Measurements from ENCODE around the gene EIF3D.

EIF3D gene

GRCh38 chr22:36528795-36529751 is at the start of gene EIF3D:
Gene EIF3D (minus strand): TSS chr22:36529166. CDS start chr22:36526121, 3,045 bp downstream.
- Histone ChIP-seq H3K9me3 (ENCODE audit: control insufficient read depth, low read depth, low read length) (no peaks in the 10 kb centered on the region), H3K9ac (ENCODE audit: low read length) (peak within 1 kb of the TSS; percentile 94), H3K27me3 (ENCODE audit: control insufficient read depth, insufficient read depth, low read length) (no peaks in the 10 kb centered on the region), H3K36me3 (ENCODE audit: control insufficient read depth, low read depth, low read length) (peaks cover 28% of the 10 kb centered on the region), H3K4me1 (ENCODE audit: control insufficient read depth, low read depth, low read length) (peaks cover 8% of the 10 kb centered on the region), H3K4me3 (ENCODE audit: low read length) (peak within 1 kb of the TSS; percentile 94), H3K27ac (ENCODE audit: low read length) (peak within 1 kb of the TSS; percentile 47)

DNA sequence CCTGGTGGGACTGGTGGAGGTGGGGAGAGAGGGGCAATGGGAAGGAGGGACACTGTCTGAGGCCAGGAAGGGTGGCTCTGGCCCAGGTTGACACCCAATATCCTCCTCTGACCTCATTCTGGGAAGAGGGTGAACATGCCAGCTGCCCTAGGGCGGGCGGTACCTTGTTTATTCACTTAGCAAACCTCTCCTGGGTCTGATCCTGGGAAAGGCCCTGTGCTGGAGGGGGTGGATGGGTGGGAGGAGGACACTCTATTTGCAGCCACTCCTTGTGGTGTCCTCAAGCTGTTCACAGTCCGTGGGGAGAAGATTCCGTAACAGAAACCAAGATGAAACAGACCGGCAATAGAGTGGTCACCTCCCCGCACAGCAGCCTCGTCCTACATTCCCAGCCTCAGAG is 49.7 kb upstream of the EIF3D start:
- no peak overlapping the region for H3K27ac ChIP-seq (ENCODE audit: low read length)
- no peak overlapping the region for H3K4me3 ChIP-seq (ENCODE audit: low read length)
- no peaks in the 10 kb centered on the region for H3K9me3 ChIP-seq (ENCODE audit: control insufficient read depth, low read depth, low read length)
- no peaks in the 10 kb centered on the region for H3K27me3 ChIP-seq (ENCODE audit: control insufficient read depth, insufficient read depth, low read length)
- H3K4me1 ChIP-seq (ENCODE audit: control insufficient read depth, low read depth, low read length) = no peaks in the 10 kb centered on the region
- no peaks in the 10 kb centered on the region for H3K36me3 ChIP-seq (ENCODE audit: control insufficient read depth, low read depth, low read length)
- no peak overlapping the region for H3K9ac ChIP-seq (ENCODE audit: low read length)

DNA sequence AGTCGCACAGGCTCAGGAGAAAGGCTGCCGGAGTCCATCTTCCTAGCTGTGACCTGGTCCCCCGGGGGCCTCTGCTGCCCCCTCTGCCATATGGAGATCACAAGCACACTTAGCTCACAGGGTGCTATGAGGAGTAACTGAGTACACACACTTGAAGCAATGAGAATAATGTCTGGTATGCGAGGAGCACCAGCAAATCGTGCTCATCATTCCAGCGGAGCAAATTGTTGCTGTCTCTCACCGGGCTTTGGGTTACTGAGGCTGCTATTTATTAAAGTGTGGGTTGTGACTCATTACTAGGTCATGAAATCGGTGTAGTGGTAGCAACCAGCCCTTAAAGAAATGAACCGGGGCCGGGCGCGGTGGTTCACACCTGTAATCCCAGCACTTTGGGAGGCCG is 48.1 kb upstream of the EIF3D start:
- no peak overlapping the region for H3K9ac ChIP-seq (ENCODE audit: low read length)
- H3K4me3 ChIP-seq (ENCODE audit: low read length) = no peak overlapping the region
- no peaks in the 10 kb centered on the region for H3K4me1 ChIP-seq (ENCODE audit: control insufficient read depth, low read depth, low read length)
- H3K9me3 ChIP-seq (ENCODE audit: control insufficient read depth, low read depth, low read length) = no peaks in the 10 kb centered on the region
- no peaks in the 10 kb centered on the region for H3K27me3 ChIP-seq (ENCODE audit: control insufficient read depth, insufficient read depth, low read length)
- no peak overlapping the region for H3K27ac ChIP-seq (ENCODE audit: low read length)
- no peaks in the 10 kb centered on the region for H3K36me3 ChIP-seq (ENCODE audit: control insufficient read depth, low read depth, low read length)

GRCh38 chr22:36574728-36575127 is 45.8 kb upstream of the EIF3D start:
- no peaks in the 10 kb centered on the region for H3K4me1 ChIP-seq (ENCODE audit: control insufficient read depth, low read depth, low read length)

GRCh38 chr22:36573815-36574363 is 44.9 kb upstream of the EIF3D start:
- Histone ChIP-seq H3K27me3 (ENCODE audit: control insufficient read depth, insufficient read depth, low read length) (no peaks in the 10 kb centered on the region), H3K9ac (ENCODE audit: low read length) (no peak overlapping the region), H3K36me3 (ENCODE audit: control insufficient read depth, low read depth, low read length) (no peaks in the 10 kb centered on the region), H3K4me1 (ENCODE audit: control insufficient read depth, low read depth, low read length) (no peaks in the 10 kb centered on the region), H3K27ac (ENCODE audit: low read length) (no peak overlapping the region), H3K4me3 (ENCODE audit: low read length) (no peak overlapping the region), H3K9me3 (ENCODE audit: control insufficient read depth, low read depth, low read length) (no peaks in the 10 kb centered on the region)

More at GRCh38 chr22:36574728-36575127, 45.8 kb upstream of the EIF3D start:
- Histone ChIP-seq H3K9me3 (ENCODE audit: control insufficient read depth, low read depth, low read length) (no peaks in the 10 kb centered on the region), H3K9ac (ENCODE audit: low read length) (no peak overlapping the region), H3K4me3 (ENCODE audit: low read length) (no peak overlapping the region), H3K27me3 (ENCODE audit: control insufficient read depth, insufficient read depth, low read length) (no peaks in the 10 kb centered on the region), H3K36me3 (ENCODE audit: control insufficient read depth, low read depth, low read length) (no peaks in the 10 kb centered on the region), H3K27ac (ENCODE audit: low read length) (no peak overlapping the region)

- H3K36me3 ChIP-seq (ENCODE audit: control insufficient read depth, low read depth, low read length) = no peaks in the 10 kb centered on the region
- no peak overlapping the region for H3K9ac ChIP-seq (ENCODE audit: low read length)
- H3K9me3 ChIP-seq (ENCODE audit: control insufficient read depth, low read depth, low read length) = no peaks in the 10 kb centered on the region
- no peaks in the 10 kb centered on the region for H3K27me3 ChIP-seq (ENCODE audit: control insufficient read depth, insufficient read depth, low read length)
- no peaks in the 10 kb centered on the region for H3K4me1 ChIP-seq (ENCODE audit: control insufficient read depth, low read depth, low read length)
- H3K4me3 ChIP-seq (ENCODE audit: low read length) = no peak overlapping the region
- no peak overlapping the region for H3K27ac ChIP-seq (ENCODE audit: low read length)
Observed at GRCh38 chr22:36571991-36572390, 43.0 kb upstream of the EIF3D start.

DNA sequence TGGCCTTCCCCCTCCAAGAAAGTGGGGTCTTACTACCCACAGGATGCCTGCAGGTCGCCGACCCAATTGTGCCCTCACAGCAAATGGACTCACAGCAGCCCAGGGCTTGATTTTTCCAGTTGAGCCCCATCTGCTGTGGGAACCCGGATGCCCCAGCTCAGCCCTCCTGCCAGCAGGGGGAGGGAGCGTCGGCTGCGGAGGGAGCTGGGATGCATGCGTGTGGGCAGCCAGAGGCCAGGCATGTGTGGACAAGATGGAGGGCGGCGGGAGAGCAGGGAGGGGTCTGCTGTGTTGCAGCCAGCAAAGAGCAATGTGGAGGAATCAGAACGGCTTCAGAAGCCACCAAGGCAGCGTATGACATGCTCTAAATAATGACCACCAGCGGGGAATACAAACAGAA is 41.0 kb upstream of the EIF3D start:
- H3K36me3 ChIP-seq (ENCODE audit: control insufficient read depth, low read depth, low read length) = no peaks in the 10 kb centered on the region
- no peaks in the 10 kb centered on the region for H3K4me1 ChIP-seq (ENCODE audit: control insufficient read depth, low read depth, low read length)
- H3K9me3 ChIP-seq (ENCODE audit: control insufficient read depth, low read depth, low read length) = no peaks in the 10 kb centered on the region
- no peak overlapping the region for H3K9ac ChIP-seq (ENCODE audit: low read length)
- no peak overlapping the region for H3K27ac ChIP-seq (ENCODE audit: low read length)
- H3K27me3 ChIP-seq (ENCODE audit: control insufficient read depth, insufficient read depth, low read length) = no peaks in the 10 kb centered on the region
- H3K4me3 ChIP-seq (ENCODE audit: low read length) = no peak overlapping the region

GRCh38 chr22:36568846-36569245 is 39.9 kb upstream of the EIF3D start:
- no peak overlapping the region for H3K9ac ChIP-seq (ENCODE audit: low read length)
- no peak overlapping the region for H3K4me3 ChIP-seq (ENCODE audit: low read length)
- H3K9me3 ChIP-seq (ENCODE audit: control insufficient read depth, low read depth, low read length) = no peaks in the 10 kb centered on the region
- H3K4me1 ChIP-seq (ENCODE audit: control insufficient read depth, low read depth, low read length) = no peaks in the 10 kb centered on the region
- H3K27me3 ChIP-seq (ENCODE audit: control insufficient read depth, insufficient read depth, low read length) = no peaks in the 10 kb centered on the region
- no peak overlapping the region for H3K27ac ChIP-seq (ENCODE audit: low read length)
- H3K36me3 ChIP-seq (ENCODE audit: control insufficient read depth, low read depth, low read length) = no peaks in the 10 kb centered on the region

DNA sequence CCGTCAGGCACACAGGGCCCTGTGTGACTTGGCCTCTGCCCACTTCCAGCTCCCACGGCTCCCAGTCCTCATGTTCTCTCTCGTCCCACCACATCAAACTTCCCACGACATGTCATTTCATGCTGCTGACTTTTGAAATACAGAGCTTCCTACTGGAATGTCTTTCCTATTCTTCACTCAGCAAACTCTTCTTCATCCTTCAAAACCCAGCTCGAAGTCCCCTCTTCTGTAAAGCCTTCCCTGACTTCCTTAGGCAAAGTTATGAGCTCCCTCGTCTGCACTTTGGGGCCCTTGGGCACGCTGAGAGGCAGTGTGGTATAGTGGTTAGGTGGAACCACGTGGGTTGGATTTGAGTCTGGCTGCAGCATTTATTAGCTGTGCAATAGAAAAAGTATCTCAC is 37.8 kb upstream of the EIF3D start:
- Histone ChIP-seq H3K9me3 (ENCODE audit: control insufficient read depth, low read depth, low read length) (no peaks in the 10 kb centered on the region), H3K9ac (ENCODE audit: low read length) (no peak overlapping the region), H3K27ac (ENCODE audit: low read length) (no peak overlapping the region), H3K36me3 (ENCODE audit: control insufficient read depth, low read depth, low read length) (no peaks in the 10 kb centered on the region), H3K4me3 (ENCODE audit: low read length) (no peak overlapping the region), H3K4me1 (ENCODE audit: control insufficient read depth, low read depth, low read length) (peaks cover 15% of the 10 kb centered on the region), H3K27me3 (ENCODE audit: control insufficient read depth, insufficient read depth, low read length) (no peaks in the 10 kb centered on the region)

- Histone ChIP-seq H3K9me3 (ENCODE audit: control insufficient read depth, low read depth, low read length) (no peaks in the 10 kb centered on the region), H3K9ac (ENCODE audit: low read length) (no peak overlapping the region), H3K4me1 (ENCODE audit: control insufficient read depth, low read depth, low read length) (peaks cover 23% of the 10 kb centered on the region), H3K36me3 (ENCODE audit: control insufficient read depth, low read depth, low read length) (no peaks in the 10 kb centered on the region), H3K27ac (ENCODE audit: low read length) (no peak overlapping the region), H3K27me3 (ENCODE audit: control insufficient read depth, insufficient read depth, low read length) (no peaks in the 10 kb centered on the region), H3K4me3 (ENCODE audit: low read length) (no peak overlapping the region)
Observed at GRCh38 chr22:36565686-36566085, 36.7 kb upstream of the EIF3D start.

DNA sequence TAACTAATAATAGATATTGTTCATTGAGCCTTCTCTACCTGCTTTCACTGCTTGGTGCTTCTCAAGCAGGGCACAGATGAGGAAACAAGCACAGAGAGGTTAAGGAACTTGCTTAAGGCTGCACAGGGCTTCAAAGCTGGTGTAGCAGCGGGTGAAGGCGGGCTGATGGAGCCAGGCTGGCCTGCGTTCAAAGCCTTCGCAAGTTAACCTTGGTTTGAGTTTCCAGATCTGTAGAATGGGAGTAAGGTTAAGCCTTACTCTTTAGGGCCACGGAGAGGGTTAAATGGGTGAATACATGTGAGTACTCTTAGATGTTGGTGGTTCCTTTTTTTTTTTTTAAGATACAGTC is 36.2 kb upstream of the EIF3D start:
- Histone ChIP-seq H3K4me1 (ENCODE audit: control insufficient read depth, low read depth, low read length) (peaks cover 23% of the 10 kb centered on the region), H3K4me3 (ENCODE audit: low read length) (no peak overlapping the region), H3K9me3 (ENCODE audit: control insufficient read depth, low read depth, low read length) (no peaks in the 10 kb centered on the region), H3K27me3 (ENCODE audit: control insufficient read depth, insufficient read depth, low read length) (no peaks in the 10 kb centered on the region), H3K9ac (ENCODE audit: low read length) (no peak overlapping the region), H3K27ac (ENCODE audit: low read length) (no peak overlapping the region), H3K36me3 (ENCODE audit: control insufficient read depth, low read depth, low read length) (no peaks in the 10 kb centered on the region)
